Placental pericyte (primary cell): ENCODE results near the gene RBM47. TPM values are rescaled to one million over a fixed set of nuclear protein-coding genes. Genes with fewer than 3 reads are reported as not detected.

ENCODE experiments used
- small RNA-seq: library from RNA; depleted of rRNA; stranded (forward); fragments of <200 nt; gene quantifications from one replicate; pipeline ENCODE3, GENCODE V24; 2012; ENCODE audit warnings: low replicate concordance
- total RNA-seq: library from RNA; depleted of rRNA; stranded (reverse); fragments of >200 nt; gene quantifications from 2 replicates; pipeline ENCODE4 v1.2.3, GENCODE V29; 2012

Gene RBM47
- total RNA-seq: 2.3 and 9.8 TPM in 2 replicates

DNA sequence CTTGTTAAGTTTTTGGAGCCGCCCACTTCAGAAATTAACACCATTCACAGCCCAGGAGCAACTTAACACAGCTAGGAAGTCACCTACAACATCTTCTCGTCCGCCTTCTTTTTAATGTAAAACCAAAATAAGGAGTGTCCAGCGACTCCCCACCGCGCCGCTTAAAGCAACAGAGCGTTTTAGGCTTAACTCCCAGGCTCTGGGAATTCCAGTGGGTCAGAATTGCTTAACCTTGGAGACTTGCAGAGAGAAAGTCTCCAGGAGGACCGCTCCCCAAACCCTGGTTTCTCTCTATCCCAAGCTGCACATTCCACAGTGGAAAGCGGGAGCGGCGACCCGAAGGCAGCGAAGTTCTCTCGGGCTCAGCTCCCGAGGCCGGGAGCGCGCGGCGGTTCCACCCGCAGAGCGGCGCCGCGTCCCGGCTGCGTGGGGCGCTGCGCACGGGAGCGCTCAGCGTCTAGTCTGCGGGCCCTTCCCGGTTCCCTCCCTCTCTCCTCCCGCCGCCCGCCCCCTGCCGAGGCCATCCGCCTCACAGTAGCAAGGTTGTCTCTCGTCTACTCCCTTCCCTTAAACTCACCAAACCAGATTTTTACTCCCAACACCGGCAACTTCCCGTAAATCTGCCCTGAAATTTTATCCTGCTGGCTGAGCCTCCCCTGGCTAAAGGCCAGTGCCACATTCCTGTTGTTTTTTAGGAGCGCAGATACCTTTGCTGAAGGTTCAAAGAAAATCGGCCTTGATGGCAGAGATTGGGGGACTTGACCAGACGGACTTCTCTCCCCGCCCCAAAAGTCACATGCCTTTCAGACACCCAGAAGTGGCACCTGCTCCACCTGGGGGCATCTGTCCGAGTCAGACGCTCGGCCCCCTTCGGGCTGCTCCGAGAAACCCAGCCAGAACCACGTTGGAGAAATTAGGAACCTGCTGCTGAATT lies at the start of gene RBM47:
Gene RBM47, minus strand, starts transcription at position 464 of the 934 bp plus-strand sequence. CDS start 190,971 bp downstream, outside the sequence.

Small RNA genes lying within 50 kb of the gene (small RNA-seq; reads per million reads assigned to genes)
- not detected for gene AC098869.1
- gene MIR4802: not detected
- gene RNU7-74P: not detected

Other genes starting within 250 kb of the RBM47 start
- gene NSUN7, start 120.1 kb upstream of the RBM47 start, total RNA-seq: under 0.01 and 0.22 TPM in 2 replicates